Hepatocyte (in vitro differentiated cells): Measurements from ENCODE around the gene SLC39A7. TPM values are rescaled to one million over a fixed set of nuclear protein-coding genes. Genes with fewer than 3 reads are reported as not detected.

Source experiments
- DNase-seq: peaks from one replicate; pipeline ENCODE4 v3.0.0-alpha.2; 2016; ENCODE audit warnings: low spot score
- H2AFZ ChIP-seq: fragments of 200-600 bp; sonication (generic); 2 replicates; pipeline ENCODE4 v1.6.0; 2016; ENCODE audit warnings: antibody characterized with exemption, mild to moderate bottlenecking
- H3K27ac ChIP-seq: fragments of 200-600 bp; sonication (generic); 2 replicates; pipeline ENCODE4 v1.5.1; 2016; ENCODE audit warnings: mild to moderate bottlenecking
- H3K27me3 ChIP-seq: fragments of 200-600 bp; sonication (generic); 2 replicates; pipeline ENCODE4 v1.6.1; 2016
- H3K36me3 ChIP-seq: fragments of 200-600 bp; sonication (generic); replicated peaks from 2 replicates; pipeline ENCODE4 v1.5.1; 2016; ENCODE audit warnings: low read depth; ENCODE audit not compliant: insufficient read depth
- H3K4me1 ChIP-seq: fragments of 200-600 bp; sonication (generic); 2 replicates; pipeline ENCODE4 v1.5.1; 2016; ENCODE audit warnings: mild to moderate bottlenecking, moderate library complexity; ENCODE audit not compliant: insufficient read depth
- H3K4me2 ChIP-seq: fragments of 200-600 bp; sonication (generic); 2 replicates; pipeline ENCODE4 v1.6.0; 2016
- H3K4me3 ChIP-seq: fragments of 200-600 bp; sonication (generic); 2 replicates; pipeline ENCODE4 v1.5.1; 2016; ENCODE audit warnings: mild to moderate bottlenecking
- H3K79me2 ChIP-seq: fragments of 200-600 bp; sonication (generic); 2 replicates; pipeline ENCODE4 v1.6.0; 2017; ENCODE audit warnings: mild to moderate bottlenecking
- H3K9me2 ChIP-seq: fragments of 200-600 bp; sonication (generic); replicated peaks from 2 replicates; pipeline ENCODE4 v1.6.0; 2017; ENCODE audit warnings: mild to moderate bottlenecking; ENCODE audit not compliant: insufficient read depth
- H3K9me3 ChIP-seq: fragments of 200-600 bp; sonication (generic); 2 replicates; pipeline ENCODE4 v1.5.1; 2016; ENCODE audit warnings: low read depth, mild to moderate bottlenecking
- H4K20me1 ChIP-seq: fragments of 200-600 bp; sonication (generic); 2 replicates; pipeline ENCODE4 v1.6.0; 2016; ENCODE audit warnings: mild to moderate bottlenecking; ENCODE audit not compliant: insufficient read depth, poor library complexity, severe bottlenecking
- CTCF ChIP-seq: fragments of 200-600 bp; sonication (generic); IDR thresholded peaks from 2 replicates; pipeline ENCODE4 v1.5.1; 2016; ENCODE audit warnings: antibody characterized with exemption, mild to moderate bottlenecking; ENCODE audit not compliant: poor library complexity
- EZH2 ChIP-seq: fragments of 200-600 bp; sonication (generic); IDR thresholded peaks from 2 replicates; pipeline ENCODE4 v1.6.1; 2016; ENCODE audit warnings: antibody characterized with exemption, mild to moderate bottlenecking, borderline replicate concordance
- EZH2phosphoT487 ChIP-seq: fragments of 200-600 bp; sonication (generic); IDR thresholded peaks from one replicate; pipeline ENCODE4 v1.6.1; 2018; ENCODE audit warnings: antibody characterized with exemption, mild to moderate bottlenecking, low read depth, moderate library complexity; ENCODE audit not compliant: unreplicated experiment, severe bottlenecking
- WGBS: methylation state at CpG from one replicate; pipeline ENCODE4 v1.1.6; 2016; ENCODE audit warnings: low lambda C conversion rate; ENCODE audit errors: missing lambda C conversion rate; 5-methylcytosine and 5-hydroxymethylcytosine counted together
- polyA plus RNA-seq: library from polyadenylated mRNA; unstranded; fragments of >200 nt; fragmentation: Nextera tagmentation; extraction: Ambion mirVana; gene quantifications from 2 replicates; pipeline ENCODE4 v1.2.1, GENCODE V29; 2016
- total RNA-seq: library from RNA; depleted of rRNA; stranded (reverse); fragments of >200 nt; gene quantifications from 2 replicates; pipeline ENCODE4 v1.2.3, GENCODE V29; 2014

The SLC39A7 gene
- total and polyA plus RNA-seq, 2 experiments from 2014 or later, result 55.0 to 130 TPM

- no peaks in the 10 kb centered on the region for H3K36me3 ChIP-seq
- H3K27ac ChIP-seq, result no peak overlapping the region
- no peaks in the 10 kb centered on the region for H3K27me3 ChIP-seq
- TF ChIP-seq EZH2, result no peak
- no peak for TF ChIP-seq CTCF
- no peak for TF ChIP-seq EZH2phosphoT487
- no peak for DNase-seq
- H3K4me2 ChIP-seq, result no peak overlapping the region
- H3K4me3 ChIP-seq, result no peak overlapping the region
- H3K79me2 ChIP-seq, result no peaks in the 10 kb centered on the region
- H3K9me2 ChIP-seq, result no peaks in the 10 kb centered on the region
- no peak overlapping the region for H2AFZ ChIP-seq
- H4K20me1 ChIP-seq, result no peaks in the 10 kb centered on the region
- H3K4me1 ChIP-seq, result no peaks in the 10 kb centered on the region
- 69% methylated on average over 2 of the region's 5 CpGs for WGBS
- no peaks in the 10 kb centered on the region for H3K9me3 ChIP-seq
Observed at GRCh38 chr6:33168639-33169038, 32.0 kb upstream of the SLC39A7 start.

- Histone ChIP-seq H3K9me2 (no peaks in the 10 kb centered on the region), H3K36me3 (no peaks in the 10 kb centered on the region), H3K4me3 (no peak overlapping the region), H3K27ac (no peak overlapping the region), H4K20me1 (no peaks in the 10 kb centered on the region), H3K4me1 (no peaks in the 10 kb centered on the region), H3K4me2 (no peak overlapping the region), H3K9me3 (no peaks in the 10 kb centered on the region), H2AFZ (no peak overlapping the region), H3K79me2 (no peaks in the 10 kb centered on the region), H3K27me3 (no peaks in the 10 kb centered on the region)
- 90% methylated on average over 10 of the region's 10 CpGs for WGBS
- no peak for TF ChIP-seq EZH2
- TF ChIP-seq EZH2phosphoT487, result no peak
- no peak for TF ChIP-seq CTCF
- no peak for DNase-seq
Observed at GRCh38 chr6:33169291-33170175, 31.1 kb upstream of the SLC39A7 start.

GRCh38 chr6:33170176-33171015 lies 30.3 kb upstream of the SLC39A7 start:
- no peak for DNase-seq
- H3K4me3 ChIP-seq, result no peak overlapping the region

More at GRCh38 chr6:33170176-33171015, 30.3 kb upstream of the SLC39A7 start:
- Histone ChIP-seq H3K27me3 (no peaks in the 10 kb centered on the region), H3K4me1 (no peaks in the 10 kb centered on the region), H2AFZ (no peak overlapping the region), H3K27ac (no peak overlapping the region), H3K79me2 (no peaks in the 10 kb centered on the region), H3K9me3 (no peaks in the 10 kb centered on the region), H4K20me1 (no peaks in the 10 kb centered on the region), H3K4me2 (no peak overlapping the region), H3K36me3 (no peaks in the 10 kb centered on the region), H3K9me2 (no peaks in the 10 kb centered on the region)
- TF ChIP-seq EZH2, result no peak
- no peak for TF ChIP-seq CTCF
- TF ChIP-seq EZH2phosphoT487, result no peak
- 75% methylated on average over 7 of the region's 9 CpGs for WGBS
